Colonic mucosa (tissue), 4 donors: ENCODE data around the gene NTN1. TPM values are rescaled to one million over a fixed set of nuclear protein-coding genes. Genes with fewer than 3 reads are reported as not detected.

ENCODE experiments used
- DNase-seq: peaks from one replicate; pipeline ENCODE4 v3.0.0-alpha.2; 2020
- H3K27ac ChIP-seq: fragments of 200-600 bp; one replicate; pipeline ENCODE4 v1.8.0; 2021
- H3K27me3 ChIP-seq: fragments of 200-600 bp; one replicate; pipeline ENCODE4 v1.8.0; 2021
- H3K36me3 ChIP-seq: fragments of 200-600 bp; one replicate; pipeline ENCODE4 v1.8.0; 2021
- H3K4me1 ChIP-seq: fragments of 200-600 bp; one replicate; pipeline ENCODE4 v1.8.0; 2021; ENCODE audit warnings: mild to moderate bottlenecking
- H3K4me3 ChIP-seq: fragments of 200-600 bp; one replicate; pipeline ENCODE4 v1.8.0; 2021
- H3K9ac ChIP-seq, 2 donors: one replicate each; pipeline ENCODE4 v1.7.0; 2013; ENCODE audit warnings: control low read depth in 2 of 2, low read depth in 2 of 2, low read length in 2 of 2
- H3K9me3 ChIP-seq: fragments of 200-600 bp; one replicate; pipeline ENCODE4 v1.8.0; 2021
- CTCF ChIP-seq: fragments of 200-600 bp; IDR thresholded peaks from one replicate; pipeline ENCODE4 v1.8.0; 2022; ENCODE audit warnings: antibody characterized with exemption, mild to moderate bottlenecking
- intact Hi-C: fragments of 100-400 bp; cut with DNase I; formaldehyde crosslinking; loops from one replicate; pipeline ENCODE4 v1.14.1; 2022
- total RNA-seq, 2 donors: library from RNA; stranded (reverse); fragmentation: NEBNext Ultra II Directional in 1 of 2; extraction: Animal tissue kit (Norgen Biotek cat#: 25700) in 1 of 2; gene quantifications; one replicate each; pipeline ENCODE4 v1.2.1, GENCODE V29; 2021
- donor health status: healthy.
- donor health status: DM: no; HTN: no; CAD: no.
- donor health status: DM: no; HTN: no; CAD: no.

Gene NTN1
- total RNA-seq, 2 donors from 2014 or later: 2.1 to 5.5 TPM

- Histone ChIP-seq H3K9me3 (no peaks in the 10 kb centered on the region), H3K27ac (no peak overlapping the region), H3K4me3 (no peak overlapping the region), H3K36me3 (no peaks in the 10 kb centered on the region), H3K27me3 (no peaks in the 10 kb centered on the region), H3K4me1 (no peaks in the 10 kb centered on the region), H3K9ac (no peak overlapping the region)
- no peak for DNase-seq
- TF ChIP-seq CTCF: no peak
- intact Hi-C loops: no loop called here
Observed at GRCh38 chr17:9249245-9249953, 228.1 kb downstream of the NTN1 start.

- no peak overlapping the region for H3K9ac ChIP-seq
- DNase-seq: no peak
- no peaks in the 10 kb centered on the region for H3K27me3 ChIP-seq
- no peaks in the 10 kb centered on the region for H3K9me3 ChIP-seq
- H3K4me1 ChIP-seq: peaks cover 1% of the 10 kb centered on the region
- H3K36me3 ChIP-seq: no peaks in the 10 kb centered on the region
- no peak for TF ChIP-seq CTCF
- no peak overlapping the region for H3K4me3 ChIP-seq
- intact Hi-C loops: no loop called here
- no peak overlapping the region for H3K27ac ChIP-seq
Observed at GRCh38 chr17:9251273-9251672, 230.0 kb downstream of the NTN1 start.

- intact Hi-C loops: no loop called here
- Histone ChIP-seq H3K4me3 (no peak overlapping the region), H3K36me3 (no peaks in the 10 kb centered on the region), H3K9me3 (no peaks in the 10 kb centered on the region), H3K27me3 (no peaks in the 10 kb centered on the region), H3K4me1 (peaks cover 8% of the 10 kb centered on the region), H3K9ac (no peak overlapping the region), H3K27ac (no peak overlapping the region)
- no peak for DNase-seq
- no peak for TF ChIP-seq CTCF
Observed at GRCh38 chr17:9253308-9253707, 232.0 kb downstream of the NTN1 start.

GRCh38 chr17:9254841-9255240, 233.5 kb downstream of the NTN1 start:
- peaks cover 8% of the 10 kb centered on the region for H3K4me1 ChIP-seq
- no peaks in the 10 kb centered on the region for H3K27me3 ChIP-seq
- no peak overlapping the region for H3K4me3 ChIP-seq
- H3K27ac ChIP-seq: no peak overlapping the region
- intact Hi-C loops: no loop called here
- H3K36me3 ChIP-seq: no peaks in the 10 kb centered on the region
- TF ChIP-seq CTCF: no peak
- no peak overlapping the region for H3K9ac ChIP-seq
- no peaks in the 10 kb centered on the region for H3K9me3 ChIP-seq
- no peak for DNase-seq

- TF ChIP-seq CTCF: no peak
- intact Hi-C loops: no loop called here
- Histone ChIP-seq H3K27ac (no peak overlapping the region), H3K4me3 (no peak overlapping the region), H3K4me1 (peaks cover 8% of the 10 kb centered on the region), H3K27me3 (no peaks in the 10 kb centered on the region), H3K36me3 (no peaks in the 10 kb centered on the region), H3K9me3 (no peaks in the 10 kb centered on the region), H3K9ac (no peak overlapping the region)
- DNase-seq: no peak
Observed at GRCh38 chr17:9255833-9256232, 234.5 kb downstream of the NTN1 start.
